H1 (cell line): ENCODE results near the gene C12orf43. TPM values are rescaled to one million over a fixed set of nuclear protein-coding genes. Genes with fewer than 3 reads are reported as not detected.

ENCODE experiments used
- CTCF ChIA-PET: fragments of 300-600 bp; sonication (Branson Sonifier 250); formaldehyde crosslinking; loops from one replicate; lab custom pipeline; 2021; ENCODE audit not compliant: partially characterized antibody; lab: Charles Lee
- POLR2A ChIA-PET: fragments of 300-600 bp; sonication (Branson Sonifier 250); formaldehyde crosslinking; loops from one replicate; lab custom pipeline; 2021; ENCODE audit warnings: inconsistent platforms; ENCODE audit not compliant: partially characterized antibody; lab: Charles Lee
- DNase-seq, 2 experiments: peaks; one replicate each; pipeline versions ENCODE4 v3.0.0 to v3.0.0-alpha.2; 2010 to 2022; ENCODE audit warnings: low spot score in 2 of 2, low read depth in 1 of 2, mixed read lengths in 1 of 2
- FAIRE-seq: peaks from 2 replicates; lab custom pipeline; 2011; peaks lifted over from hg19 to GRCh38; lab: Jason Lieb, UNC
- H2AFZ ChIP-seq: 2 replicates; pipeline ENCODE4 v1.8.1; 2012; ENCODE audit warnings: low read length, inconsistent platforms
- H2AK5ac ChIP-seq: 2 replicates; pipeline ENCODE4 v1.6.1; 2013; ENCODE audit warnings: low read depth, low read length
- H2BK120ac ChIP-seq: replicated peaks from 2 replicates; pipeline ENCODE3; 2013; ENCODE audit warnings: low read depth, low read length, inconsistent platforms
- H2BK12ac ChIP-seq: 2 replicates; pipeline ENCODE4 v1.6.1; 2013; ENCODE audit warnings: low read depth, low read length
- H2BK15ac ChIP-seq: 2 replicates; pipeline ENCODE4 v1.6.1; 2013; ENCODE audit warnings: low read length
- H2BK20ac ChIP-seq: 2 replicates; pipeline ENCODE4 v1.6.1; 2013; ENCODE audit warnings: low read length
- H2BK5ac ChIP-seq: 2 replicates; pipeline ENCODE4 v1.6.1; 2013; ENCODE audit warnings: low read depth, low read length
- H3K14ac ChIP-seq: 2 replicates; pipeline ENCODE4 v1.6.1; 2013; ENCODE audit warnings: inconsistent platforms; ENCODE audit not compliant: insufficient read length
- H3K18ac ChIP-seq: 2 replicates; pipeline ENCODE4 v1.6.1; 2013; ENCODE audit warnings: low read length; ENCODE audit errors: extremely low read depth
- H3K23ac ChIP-seq: 2 replicates; pipeline ENCODE4 v1.6.1; 2013; ENCODE audit warnings: inconsistent platforms; ENCODE audit not compliant: insufficient read length
- H3K23me2 ChIP-seq: 2 replicates; pipeline ENCODE4 v1.6.1; 2013; ENCODE audit warnings: low read depth, low read length
- H3K27ac ChIP-seq: 2 replicates; pipeline ENCODE4 v1.6.1; 2011; ENCODE audit warnings: low read depth, low read length, inconsistent platforms
- H3K27me3 ChIP-seq, 4 experiments: replicated peaks in 1 of 4; 1 replicate in 1 of 4; 2 replicates in 3 of 4; pipeline versions ENCODE4 v1.6.1 to v1.8.1; 2011 to 2013; ENCODE audit warnings: low read length in 3 of 4, mild to moderate bottlenecking in 3 of 4, inconsistent platforms in 2 of 4, mixed read lengths in 2 of 4, moderate library complexity in 1 of 4; ENCODE audit not compliant: control insufficient read depth in 3 of 4, insufficient read depth in 3 of 4; ENCODE audit errors: extremely low read depth in 1 of 4
- H3K36me3 ChIP-seq, 4 experiments: 2 replicates each; pipeline versions ENCODE4 v1.6.1 to v1.8.1; 2011 to 2013; ENCODE audit warnings: mild to moderate bottlenecking in 4 of 4, low read length in 3 of 4, moderate library complexity in 2 of 4, control low read depth in 1 of 4, inconsistent platforms in 1 of 4; ENCODE audit not compliant: insufficient read depth in 4 of 4, control insufficient read depth in 2 of 4
- H3K4ac ChIP-seq: replicated peaks from 2 replicates; pipeline ENCODE3; 2013; ENCODE audit warnings: low read length, low read depth, mixed read lengths, inconsistent platforms; ENCODE audit not compliant: insufficient read length
- H3K4me1 ChIP-seq, 4 experiments: replicated peaks in 1 of 4; 1 replicate in 1 of 4; 2 replicates in 3 of 4; pipeline versions ENCODE4 v1.6.1 to v1.8.1; 2011 to 2013; ENCODE audit warnings: low read length in 3 of 4, inconsistent platforms in 2 of 4, mixed read lengths in 1 of 4; ENCODE audit not compliant: insufficient read depth in 4 of 4, control insufficient read depth in 3 of 4
- H3K4me2 ChIP-seq, 2 experiments: 2 replicates each; pipeline versions ENCODE4 v1.6.1 to v1.8.1; 2011 to 2013; ENCODE audit warnings: low read depth in 2 of 2, low read length in 2 of 2, control low read depth in 1 of 2, inconsistent platforms in 1 of 2, mild to moderate bottlenecking in 1 of 2; ENCODE audit not compliant: insufficient read depth in 1 of 2
- H3K4me3 ChIP-seq, 4 experiments: fragments of 200-600, 300-600 bp in 1 of 4; sonication (generic), shearing (Covaris generic), sonication (Bioruptor Twin) in 1 of 4; 2 replicates each; pipeline versions ENCODE4 v1.5.1 to v1.8.1; 2011 to 2016; ENCODE audit warnings: low read length in 4 of 4, low read depth in 3 of 4, control low read depth in 2 of 4, inconsistent platforms in 2 of 4, mild to moderate bottlenecking in 2 of 4, mixed read lengths in 1 of 4, moderate library complexity in 1 of 4; ENCODE audit not compliant: insufficient read depth in 2 of 4; ENCODE audit errors: extremely low read depth in 1 of 4
- H3K56ac ChIP-seq: replicated peaks from 2 replicates; pipeline ENCODE3; 2013; ENCODE audit warnings: low read depth, mild to moderate bottlenecking, mixed read lengths, low read length, inconsistent platforms; ENCODE audit not compliant: insufficient read length
- H3K79me1 ChIP-seq: 2 replicates; pipeline ENCODE4 v1.6.1; 2013; ENCODE audit warnings: low read depth, low read length, control low read depth
- H3K79me2 ChIP-seq, 2 experiments: 2 replicates each; pipeline versions ENCODE4 v1.6.1 to v1.8.1; 2012 to 2013; ENCODE audit warnings: low read length in 2 of 2, mild to moderate bottlenecking in 2 of 2, inconsistent platforms in 1 of 2; ENCODE audit not compliant: insufficient read depth in 2 of 2, control insufficient read depth in 1 of 2
- H3K9ac ChIP-seq, 4 experiments: replicated peaks in 1 of 4; 1 replicate in 1 of 4; 2 replicates in 3 of 4; pipeline versions ENCODE4 v1.6.1 to v1.8.1; 2011 to 2013; ENCODE audit warnings: low read depth in 3 of 4, low read length in 3 of 4, control low read depth in 2 of 4, mild to moderate bottlenecking in 2 of 4, moderate library complexity in 2 of 4, inconsistent platforms in 1 of 4; ENCODE audit errors: extremely low read depth in 1 of 4
- H3K9me3 ChIP-seq, 2 experiments: 2 replicates each; pipeline versions ENCODE4 v1.6.1 to v1.8.1; 2012 to 2013; ENCODE audit warnings: mild to moderate bottlenecking in 2 of 2, moderate library complexity in 2 of 2, control low read depth in 1 of 2, inconsistent platforms in 1 of 2, low read depth in 1 of 2, low read length in 1 of 2, mixed read lengths in 1 of 2; ENCODE audit not compliant: insufficient read depth in 2 of 2
- H4K20me1 ChIP-seq, 2 experiments: replicated peaks in 1 of 2; 2 replicates each; pipeline versions ENCODE3 to v1.8.1; 2011 to 2013; ENCODE audit warnings: inconsistent platforms in 2 of 2, low read length in 2 of 2, mild to moderate bottlenecking in 1 of 2; ENCODE audit not compliant: insufficient read depth in 2 of 2, control insufficient read depth in 1 of 2
- H4K5ac ChIP-seq: 2 replicates; pipeline ENCODE4 v1.6.1; 2013; ENCODE audit warnings: low read length, low read depth, mixed read lengths, inconsistent platforms; ENCODE audit not compliant: insufficient read length
- H4K8ac ChIP-seq: 2 replicates; pipeline ENCODE4 v1.8.0; 2013; ENCODE audit warnings: mild to moderate bottlenecking, moderate library complexity, low read length, inconsistent platforms; ENCODE audit not compliant: insufficient read depth; ENCODE audit errors: extremely low read depth
- H4K91ac ChIP-seq: replicated peaks from 2 replicates; pipeline ENCODE3; 2013; ENCODE audit warnings: low read length, mixed read lengths, inconsistent platforms; ENCODE audit not compliant: insufficient read length
- CBX5 ChIP-seq: fragments of 300-800, 300-1000 bp; sonication (generic); IDR thresholded peaks from 2 replicates; pipeline ENCODE4 v1.7.1; 2016; ENCODE audit warnings: antibody characterized with exemption, low read length, low read depth
- CTBP2 ChIP-seq: IDR thresholded peaks from 2 replicates; pipeline ENCODE4 v1.7.0; 2011; ENCODE audit warnings: borderline replicate concordance, mild to moderate bottlenecking, moderate library complexity, mixed read lengths, low read length; ENCODE audit not compliant: insufficient read depth, insufficient read length
- EZH2 ChIP-seq: fragments of 200-600 bp; sonication (generic); IDR thresholded peaks from 2 replicates; pipeline ENCODE4 v1.7.1; 2012; ENCODE audit warnings: low read depth, mild to moderate bottlenecking, moderate library complexity, low read length, inconsistent platforms; ENCODE audit not compliant: severe bottlenecking
- KDM1A ChIP-seq: fragments of 200-600, 300-600 bp; sonication (generic); IDR thresholded peaks from 2 replicates; pipeline ENCODE4 v1.7.1; 2016; ENCODE audit warnings: mild to moderate bottlenecking, low read length, borderline replicate concordance
- SRF ChIP-seq: IDR thresholded peaks from 2 replicates; pipeline ENCODE4 v1.6.1; 2011; ENCODE audit warnings: mild to moderate bottlenecking, low read depth, low read length, moderate library complexity
- TEAD4 ChIP-seq: IDR thresholded peaks from 2 replicates; pipeline ENCODE4 v1.6.1; 2012; ENCODE audit warnings: low read depth, low read length, inconsistent platforms, mixed read lengths
- ZNF274 ChIP-seq: IDR thresholded peaks from 2 replicates; pipeline ENCODE4 v1.7.0; 2012; ENCODE audit warnings: low read length, borderline replicate concordance; ENCODE audit errors: extremely low read depth
- WGBS, 2 experiments: shearing (Covaris generic) in 1 of 2; methylation state at CpG; one replicate each; pipeline versions ENCODE4 v1.1.6 to v1.1.7; 2013 to 2015; ENCODE audit warnings: low lambda C conversion rate in 2 of 2, mixed read lengths in 2 of 2, inconsistent platforms in 1 of 2, low coverage in 1 of 2, missing lambda C conversion rate in 1 of 2; ENCODE audit not compliant: insufficient replicate concordance in 2 of 2, insufficient coverage in 1 of 2, insufficient read length in 1 of 2; ENCODE audit errors: extremely low coverage in 1 of 2, missing lambda C conversion rate in 1 of 2; 5-methylcytosine and 5-hydroxymethylcytosine counted together
- polyA plus RNA-seq, 7 experiments: library from polyadenylated mRNA; depleted of rRNA in 3 of 7; stranded (reverse) in 5 of 7; unstranded in 2 of 7; fragments of >200 nt in 5 of 7; fragments of 200-250 nt in 2 of 7; gene quantifications; 1 replicate in 5 of 7; 2 replicates in 1 of 7; 4 replicates in 1 of 7; pipeline versions ENCODE4 v1.2.1 to v1.2.3, GENCODE V29; 2011 to 2013; ENCODE audit warnings: missing spikeins in 2 of 7, mixed read lengths in 2 of 7
- total RNA-seq: library from RNA; stranded (reverse); fragmentation: NEBNext Ultra II Directional; extraction: Animal tissue kit (Norgen Biotek cat#: 25700); gene quantifications from 2 replicates; pipeline ENCODE4 v1.2.1, GENCODE V29; 2021

Gene C12orf43
- total and polyA plus RNA-seq, 2 of the 8 experiments (the other 6 are each of a cell fraction or from before 2014, with no cell fraction given), result 9.2 to 22.3 TPM

GRCh38 chr12:120988234-120988633, 28.1 kb downstream of the C12orf43 start:
- CTCF ChIA-PET, result no interaction called here
- Histone ChIP-seq H3K18ac (no peak overlapping the region), H3K4me1 (peaks cover 0 to 5% (median 0%) of the 10 kb centered on the region in 4 experiments; a peak in 1 of 7 replicates), H3K4me3 (no peak overlapping the region), H3K9ac (no peak overlapping the region), H3K4ac (no peak overlapping the region), H3K56ac (no peak overlapping the region), H2AFZ (no peak overlapping the region), H3K14ac (no peak overlapping the region), H4K5ac (no peak overlapping the region), H3K4me2 (no peak overlapping the region), H3K9me3 (no peaks in the 10 kb centered on the region), H3K27ac (no peak overlapping the region), H4K91ac (no peak overlapping the region), H2BK15ac (no peak overlapping the region), H2BK12ac (no peak overlapping the region), H4K8ac (no peak overlapping the region), H2BK120ac (no peak overlapping the region), H3K79me2 (no peaks in the 10 kb centered on the region), H3K79me1 (no peaks in the 10 kb centered on the region), H3K36me3 (no peaks in the 10 kb centered on the region), H3K23ac (no peak overlapping the region), H4K20me1 (no peaks in the 10 kb centered on the region), H2AK5ac (no peak overlapping the region), H3K27me3 (no peaks in the 10 kb centered on the region), H2BK5ac (no peak overlapping the region), H3K23me2 (peaks cover 10% of the 10 kb centered on the region; the same call in 1 of the 2 replicates), H2BK20ac (no peak overlapping the region)
- no peak for FAIRE-seq
- no peak for DNase-seq
- POLR2A ChIA-PET, result no interaction called here
- 88% methylated on average over 4 of the region's 4 CpGs; no CpG with 5 or more reads in 1 of the 2 experiments for WGBS, 2 experiments
- no peak for TF ChIP-seq KDM1A
- TF ChIP-seq ZNF274, result no peak
- no peak for TF ChIP-seq TEAD4
- TF ChIP-seq SRF, result no peak
- no peak for TF ChIP-seq CBX5
- TF ChIP-seq EZH2, result no peak
- no peak for TF ChIP-seq CTBP2
